ENCODE results near the gene ALDOC. TPM values are rescaled to one million over a fixed set of nuclear protein-coding genes. Genes with fewer than 3 reads are reported as not detected.

ALDOC gene
- total and polyA plus RNA-seq, 2 experiments from 2014 or later: 18.4 to 47.3 TPM

DNA sequence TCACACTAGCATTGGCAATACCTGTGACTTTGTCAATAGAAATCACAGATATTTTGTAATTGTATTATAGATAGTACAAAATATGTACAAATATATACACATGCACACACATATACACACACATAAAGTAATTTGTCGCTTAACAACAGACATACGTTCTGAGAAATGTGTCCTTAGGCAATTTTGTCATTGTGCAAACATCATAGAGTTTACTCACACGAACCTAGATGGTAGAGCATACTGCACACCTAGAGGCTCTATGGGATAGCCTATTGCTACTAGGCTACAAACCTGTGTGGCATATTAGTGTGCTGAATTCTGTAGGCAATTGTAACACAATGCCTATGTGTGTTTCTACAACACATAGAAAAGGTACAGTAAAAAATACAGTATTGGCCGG lies 35.3 kb downstream of the ALDOC start:
- H4K20me1 ChIP-seq (ENCODE audit: insufficient read depth): no peaks in the 10 kb centered on the region
- no peaks in the 10 kb centered on the region for H3K4me1 ChIP-seq (ENCODE audit: insufficient read depth)
- no peaks in the 10 kb centered on the region for H3K9me2 ChIP-seq (ENCODE audit: insufficient read depth)
- no peak overlapping the region for H3K9ac ChIP-seq
- TF ChIP-seq EZH2 (IDR thresholded peaks at IDR 0.05; ENCODE audit: insufficient read depth, poor library complexity, severe bottlenecking) (no peak), EZH2phosphoT487 (IDR thresholded peaks at IDR 0.05; ENCODE audit: insufficient read depth, low read depth) (no peak)
- H3K79me2 ChIP-seq (ENCODE audit: insufficient read depth): no peaks in the 10 kb centered on the region
- 64 to 78% methylated on average over 4 of the region's 4 CpGs for WGBS, 2 experiments (ENCODE audit: low coverage in 1 of 2, low lambda C conversion rate in 2 of 2, missing lambda C conversion rate in 2 of 2)
- no peak for DNase-seq
- H3K36me3 ChIP-seq (ENCODE audit: low read depth): no peaks in the 10 kb centered on the region
- in situ Hi-C loops (cut with MboI): no loop called here
- H3F3A ChIP-seq (ENCODE audit: insufficient read depth): no peaks in the 10 kb centered on the region
- H3K9me3 ChIP-seq (ENCODE audit: low read depth): no peaks in the 10 kb centered on the region
- H3K27ac ChIP-seq: no peak overlapping the region
- no peak overlapping the region for H3K4me3 ChIP-seq
- H3K27me3 ChIP-seq (replicated peaks; ENCODE audit: insufficient read depth): no peaks in the 10 kb centered on the region
- no peak overlapping the region for H3K4me2 ChIP-seq (ENCODE audit: unreplicated experiment)
- no peak overlapping the region for H2AFZ ChIP-seq

DNA sequence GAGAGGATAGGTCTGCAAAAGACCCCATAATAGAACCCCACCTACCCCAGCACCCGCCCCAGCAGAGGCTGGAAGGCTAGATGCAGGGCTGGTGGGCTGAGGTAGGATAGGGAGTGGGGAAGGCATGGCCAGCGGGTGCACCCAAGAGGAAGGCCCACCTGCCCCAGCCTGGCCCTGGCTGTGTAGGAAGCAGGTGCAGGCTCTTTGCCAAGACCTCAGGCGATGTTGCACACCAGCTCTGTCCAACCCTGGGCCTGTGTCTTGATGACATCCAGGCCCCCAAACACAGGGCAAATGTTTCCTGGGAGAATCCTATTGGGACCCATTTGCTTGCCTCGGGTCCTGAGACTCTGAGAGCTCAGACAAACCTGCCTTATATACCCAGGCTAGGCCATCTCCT lies 36.5 kb downstream of the ALDOC start:
- no peaks in the 10 kb centered on the region for H3K4me1 ChIP-seq (ENCODE audit: insufficient read depth)
- no peak overlapping the region for H3K4me2 ChIP-seq (ENCODE audit: unreplicated experiment)
- no peaks in the 10 kb centered on the region for H3K27me3 ChIP-seq (replicated peaks; ENCODE audit: insufficient read depth)
- in situ Hi-C loops (cut with MboI): no loop called here
- H3K9me2 ChIP-seq (ENCODE audit: insufficient read depth): no peaks in the 10 kb centered on the region
- 70 to 83% methylated on average over 4 of the region's 4 CpGs for WGBS, 2 experiments (ENCODE audit: low coverage in 1 of 2, low lambda C conversion rate in 2 of 2, missing lambda C conversion rate in 2 of 2)
- no peaks in the 10 kb centered on the region for H3K36me3 ChIP-seq (ENCODE audit: low read depth)
- DNase-seq: no peak
- H2AFZ ChIP-seq: no peak overlapping the region
- no peaks in the 10 kb centered on the region for H3K79me2 ChIP-seq (ENCODE audit: insufficient read depth)
- no peaks in the 10 kb centered on the region for H3F3A ChIP-seq (ENCODE audit: insufficient read depth)
- no peaks in the 10 kb centered on the region for H3K9me3 ChIP-seq (ENCODE audit: low read depth)
- H3K27ac ChIP-seq: no peak overlapping the region
- H3K9ac ChIP-seq: no peak overlapping the region
- no peak overlapping the region for H3K4me3 ChIP-seq
- TF ChIP-seq EZH2phosphoT487 (IDR thresholded peaks at IDR 0.05; ENCODE audit: insufficient read depth, low read depth): no peak
- TF ChIP-seq EZH2 (IDR thresholded peaks at IDR 0.05; ENCODE audit: insufficient read depth, poor library complexity, severe bottlenecking): no peak
- H4K20me1 ChIP-seq (ENCODE audit: insufficient read depth): no peaks in the 10 kb centered on the region

DNA sequence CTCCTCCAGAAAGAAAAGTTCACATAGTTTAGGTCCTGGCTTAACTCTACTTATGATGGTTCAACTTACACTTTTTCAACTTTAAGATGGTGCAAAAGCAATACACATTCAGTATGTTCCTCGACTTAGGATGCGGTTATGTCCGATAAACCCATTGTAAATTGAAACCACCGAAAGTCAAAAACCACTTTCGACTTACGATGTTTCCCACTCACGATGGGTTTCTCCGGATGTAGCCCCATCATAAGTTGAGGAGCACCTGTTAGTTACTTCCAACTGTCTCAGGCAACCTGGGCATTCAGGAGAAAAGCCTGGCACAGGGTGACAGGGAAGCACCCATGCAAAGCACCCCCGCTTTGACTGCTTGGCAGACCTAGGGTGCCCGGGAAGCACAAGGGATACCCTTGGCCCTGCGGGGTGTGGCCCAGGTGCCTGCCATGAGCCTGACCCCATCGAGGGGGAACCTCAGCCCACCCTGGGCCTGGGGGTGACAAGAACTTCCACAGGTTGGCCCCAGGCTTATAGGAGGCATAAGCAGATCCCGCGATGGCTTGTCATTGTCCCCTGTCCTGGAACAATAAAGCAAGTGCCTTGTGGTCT lies 38.3 kb downstream of the ALDOC start:
- Histone ChIP-seq H3K4me3 (no peak overlapping the region), H3K9me2 (ENCODE audit: insufficient read depth) (no peaks in the 10 kb centered on the region), H3K27ac (no peak overlapping the region), H3K36me3 (ENCODE audit: low read depth) (no peaks in the 10 kb centered on the region), H3F3A (ENCODE audit: insufficient read depth) (no peaks in the 10 kb centered on the region), H3K4me1 (ENCODE audit: insufficient read depth) (peaks cover 1% of the 10 kb centered on the region; the same call in 1 of the 2 replicates), H3K79me2 (ENCODE audit: insufficient read depth) (no peaks in the 10 kb centered on the region), H4K20me1 (ENCODE audit: insufficient read depth) (no peaks in the 10 kb centered on the region), H3K27me3 (replicated peaks; ENCODE audit: insufficient read depth) (no peaks in the 10 kb centered on the region), H2AFZ (no peak overlapping the region), H3K9ac (no peak overlapping the region), H3K9me3 (ENCODE audit: low read depth) (no peaks in the 10 kb centered on the region), H3K4me2 (ENCODE audit: unreplicated experiment) (no peak overlapping the region)
- WGBS, 2 experiments (ENCODE audit: low coverage in 1 of 2, low lambda C conversion rate in 2 of 2, missing lambda C conversion rate in 2 of 2): 66 to 76% methylated on average over 14 of the region's 14 CpGs
- in situ Hi-C loops (cut with MboI): no loop called here
- TF ChIP-seq EZH2 (IDR thresholded peaks at IDR 0.05; ENCODE audit: insufficient read depth, poor library complexity, severe bottlenecking) (no peak), EZH2phosphoT487 (IDR thresholded peaks at IDR 0.05; ENCODE audit: insufficient read depth, low read depth) (no peak)
- no peak for DNase-seq

DNA sequence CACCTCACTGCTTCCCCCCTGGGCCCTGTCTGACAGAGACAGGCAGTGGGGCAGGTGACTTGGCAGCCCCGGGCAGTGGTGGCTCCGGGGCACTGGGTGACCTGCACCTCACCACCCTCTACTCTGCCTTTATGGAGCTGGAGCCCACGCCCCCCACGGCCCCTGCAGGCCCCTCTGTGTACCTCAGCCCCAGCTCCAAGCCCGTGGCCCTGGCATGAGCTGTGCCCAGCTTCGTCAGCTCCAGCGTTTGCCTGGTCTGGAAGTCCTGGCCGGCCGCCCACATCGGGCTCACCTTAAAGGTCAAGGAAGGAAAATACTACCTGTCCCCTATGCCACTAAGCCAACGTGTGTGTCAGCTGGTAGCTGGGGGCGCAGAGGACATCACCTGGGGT lies 39.5 kb downstream of the ALDOC start:
- Histone ChIP-seq H2AFZ (no peak overlapping the region), H3K27me3 (replicated peaks; ENCODE audit: insufficient read depth) (no peaks in the 10 kb centered on the region), H3K9me2 (ENCODE audit: insufficient read depth) (no peaks in the 10 kb centered on the region), H3F3A (ENCODE audit: insufficient read depth) (no peaks in the 10 kb centered on the region), H3K9ac (no peak overlapping the region), H3K4me2 (ENCODE audit: unreplicated experiment) (no peak overlapping the region), H3K36me3 (ENCODE audit: low read depth) (no peaks in the 10 kb centered on the region), H4K20me1 (ENCODE audit: insufficient read depth) (no peaks in the 10 kb centered on the region), H3K27ac (no peak overlapping the region), H3K9me3 (ENCODE audit: low read depth) (no peaks in the 10 kb centered on the region), H3K79me2 (ENCODE audit: insufficient read depth) (no peaks in the 10 kb centered on the region), H3K4me1 (ENCODE audit: insufficient read depth) (peaks cover 13% of the 10 kb centered on the region), H3K4me3 (no peak overlapping the region)
- DNase-seq: no peak
- in situ Hi-C loops (cut with MboI): no loop called here
- WGBS, 2 experiments (ENCODE audit: low coverage in 1 of 2, low lambda C conversion rate in 2 of 2, missing lambda C conversion rate in 2 of 2): 52 to 57% methylated on average over 8 to 12 of the region's 12 CpGs
- TF ChIP-seq EZH2phosphoT487 (IDR thresholded peaks at IDR 0.05; ENCODE audit: insufficient read depth, low read depth): no peak
- no peak for TF ChIP-seq EZH2 (IDR thresholded peaks at IDR 0.05; ENCODE audit: insufficient read depth, poor library complexity, severe bottlenecking)

All from GM23248 (cell line).